ENCODE measurements around the gene DCBLD2. TPM values are rescaled to one million over a fixed set of nuclear protein-coding genes. Genes with fewer than 3 reads are reported as not detected.

Gene DCBLD2
- total RNA-seq, 2 experiments from 2014 or later: 11.9 to 12.0 TPM

DNA sequence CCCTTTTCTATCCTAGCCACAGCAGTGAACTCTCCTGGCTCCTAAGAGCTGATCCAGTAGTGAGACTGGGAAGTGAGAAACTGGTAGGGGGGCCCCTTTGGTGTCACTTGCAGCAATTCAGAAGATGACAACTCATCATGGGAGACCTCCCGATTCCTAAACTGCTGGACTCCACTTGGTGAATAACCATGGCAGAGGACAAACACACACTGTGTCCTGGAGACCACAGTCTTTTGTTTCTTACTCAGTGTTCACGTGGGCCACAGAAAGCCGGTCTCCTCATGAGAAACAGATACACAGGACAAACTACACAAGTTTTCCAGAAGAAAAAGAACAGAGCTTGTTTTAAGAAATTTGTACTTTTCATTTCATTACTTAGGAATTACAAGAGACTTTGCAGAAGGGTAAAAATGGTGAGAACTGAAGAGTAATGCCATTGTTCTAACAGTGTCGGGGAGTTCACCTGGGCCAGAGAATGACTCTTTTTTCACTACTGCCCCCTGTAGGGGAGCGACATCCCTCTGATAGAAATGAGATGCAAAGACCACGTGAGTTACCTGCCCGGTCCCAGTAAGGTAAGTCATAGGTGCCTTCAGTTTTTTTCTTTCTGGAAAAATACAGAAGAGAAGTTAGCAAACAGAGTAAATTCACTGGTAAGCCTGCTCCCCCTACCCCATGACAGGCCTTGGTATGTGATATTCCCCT, 100.3 kb downstream of the DCBLD2 start:
- intact Hi-C loops (cut with micrococcal nuclease; ENCODE audit: unreplicated experiment): no loop called here
- Histone ChIP-seq H4K20me1 (ENCODE audit: insufficient read depth, low read length) (no peaks in the 10 kb centered on the region), H3K9me2 (ENCODE audit: insufficient read depth, low read length) (no peaks in the 10 kb centered on the region), H3K9me3 (ENCODE audit: low read length) (no peaks in the 10 kb centered on the region), H3K4me3 (ENCODE audit: low read depth, low read length, poor library complexity, severe bottlenecking) (no peak overlapping the region), H3K27ac (ENCODE audit: low read depth, low read length, poor library complexity, severe bottlenecking) (no peak overlapping the region), H3K36me3 (ENCODE audit: insufficient read depth, low read length) (peaks cover 6% of the 10 kb centered on the region; the same call in 1 of the 2 replicates), H3K79me2 (ENCODE audit: insufficient read depth, low read depth, low read length) (no peaks in the 10 kb centered on the region), H2AFZ (ENCODE audit: low read length) (no peak overlapping the region), H3K4me1 (ENCODE audit: insufficient read depth, low read length, poor library complexity, severe bottlenecking) (no peaks in the 10 kb centered on the region), H3K4me2 (ENCODE audit: low read length) (no peak overlapping the region)
- DNase-seq (ENCODE audit: low spot score): no peak
- POLR2A ChIA-PET: no interaction called here
- CTCF ChIA-PET (ENCODE audit: unreplicated experiment): no interaction called here
- BruUV-seq (replicated peaks): no TSS peak
- TF ChIP-seq, protein P1, sequence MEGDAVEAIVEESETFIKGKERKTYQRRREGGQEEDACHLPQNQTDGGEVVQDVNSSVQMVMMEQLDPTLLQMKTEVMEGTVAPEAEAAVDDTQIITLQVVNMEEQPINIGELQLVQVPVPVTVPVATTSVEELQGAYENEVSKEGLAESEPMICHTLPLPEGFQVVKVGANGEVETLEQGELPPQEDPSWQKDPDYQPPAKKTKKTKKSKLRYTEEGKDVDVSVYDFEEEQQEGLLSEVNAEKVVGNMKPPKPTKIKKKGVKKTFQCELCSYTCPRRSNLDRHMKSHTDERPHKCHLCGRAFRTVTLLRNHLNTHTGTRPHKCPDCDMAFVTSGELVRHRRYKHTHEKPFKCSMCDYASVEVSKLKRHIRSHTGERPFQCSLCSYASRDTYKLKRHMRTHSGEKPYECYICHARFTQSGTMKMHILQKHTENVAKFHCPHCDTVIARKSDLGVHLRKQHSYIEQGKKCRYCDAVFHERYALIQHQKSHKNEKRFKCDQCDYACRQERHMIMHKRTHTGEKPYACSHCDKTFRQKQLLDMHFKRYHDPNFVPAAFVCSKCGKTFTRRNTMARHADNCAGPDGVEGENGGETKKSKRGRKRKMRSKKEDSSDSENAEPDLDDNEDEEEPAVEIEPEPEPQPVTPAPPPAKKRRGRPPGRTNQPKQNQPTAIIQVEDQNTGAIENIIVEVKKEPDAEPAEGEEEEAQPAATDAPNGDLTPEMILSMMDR (conservative IDR thresholded peaks at IDR 0.05; ENCODE audit: low read length): peak; percentile 39; the same call in 1 of the 2 replicates
- TF ChIP-seq EZH2phosphoT487 (IDR thresholded peaks at IDR 0.05; ENCODE audit: borderline replicate concordance, low read depth, low read length): no peak

DNA sequence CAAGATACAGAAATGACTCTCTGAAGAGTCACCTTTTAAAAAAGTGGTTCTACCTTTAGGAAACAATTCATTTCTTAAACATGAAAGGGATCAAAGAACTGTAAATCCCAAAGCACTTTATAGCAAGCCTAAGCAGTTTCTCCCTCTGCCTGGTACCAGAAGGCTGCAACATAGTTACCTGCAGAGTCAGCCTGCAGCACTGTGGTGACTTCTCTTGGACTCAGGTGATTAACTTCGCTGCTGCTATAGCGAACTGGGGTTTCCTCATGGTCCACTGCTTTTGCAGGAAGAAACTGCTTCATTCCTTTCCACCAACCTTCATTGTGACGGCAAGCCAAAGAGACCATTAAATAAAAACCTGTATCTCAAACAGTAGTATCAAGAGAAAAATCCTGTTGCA, 101.1 kb downstream of the DCBLD2 start:
- H3K79me2 ChIP-seq (ENCODE audit: insufficient read depth, low read depth, low read length): no peaks in the 10 kb centered on the region
- peaks cover under 1% of the 10 kb centered on the region; the same call in 1 of the 2 replicates for H3K36me3 ChIP-seq (ENCODE audit: insufficient read depth, low read length)
- no peak overlapping the region for H3K4me2 ChIP-seq (ENCODE audit: low read length)
- H4K20me1 ChIP-seq (ENCODE audit: insufficient read depth, low read length): no peaks in the 10 kb centered on the region
- ChIA-PET CTCF (ENCODE audit: unreplicated experiment) (no interaction called here), POLR2A (no interaction called here)
- BruUV-seq (replicated peaks): no TSS peak
- TF ChIP-seq, protein P1 (conservative IDR thresholded peaks at IDR 0.05; ENCODE audit: low read length): no peak
- TF ChIP-seq EZH2phosphoT487 (IDR thresholded peaks at IDR 0.05; ENCODE audit: borderline replicate concordance, low read depth, low read length): no peak
- no peak for DNase-seq (ENCODE audit: low spot score)
- no peak overlapping the region for H3K27ac ChIP-seq (ENCODE audit: low read depth, low read length, poor library complexity, severe bottlenecking)
- no peaks in the 10 kb centered on the region for H3K9me3 ChIP-seq (ENCODE audit: low read length)
- H3K4me1 ChIP-seq (ENCODE audit: insufficient read depth, low read length, poor library complexity, severe bottlenecking): no peaks in the 10 kb centered on the region
- H3K4me3 ChIP-seq (ENCODE audit: low read depth, low read length, poor library complexity, severe bottlenecking): no peak overlapping the region
- intact Hi-C loops (cut with micrococcal nuclease; ENCODE audit: unreplicated experiment): no loop called here
- no peaks in the 10 kb centered on the region for H3K9me2 ChIP-seq (ENCODE audit: insufficient read depth, low read length)
- H2AFZ ChIP-seq (ENCODE audit: low read length): no peak overlapping the region

DNA sequence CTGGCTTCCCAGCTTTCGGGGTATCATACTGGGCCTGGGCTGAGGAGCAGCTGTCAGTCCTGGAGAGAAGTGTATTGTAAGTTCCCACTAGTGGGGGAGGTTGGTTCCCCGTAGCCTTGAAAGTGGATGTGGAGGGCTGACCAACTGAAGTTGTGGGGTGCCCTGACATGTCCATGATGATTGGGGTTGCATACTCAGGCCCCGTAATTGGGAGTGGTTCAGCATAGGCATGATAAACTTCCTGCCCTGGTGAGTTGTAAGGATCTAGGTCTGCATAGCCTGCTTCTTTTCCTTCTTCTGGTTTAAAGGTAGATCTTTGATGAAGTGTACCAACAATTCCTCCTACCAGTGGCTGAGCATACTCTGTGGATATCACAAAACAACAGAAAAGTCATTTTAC, 102.0 kb downstream of the DCBLD2 start:
- Histone ChIP-seq H3K4me2 (ENCODE audit: low read length) (no peak overlapping the region), H3K4me1 (ENCODE audit: insufficient read depth, low read length, poor library complexity, severe bottlenecking) (no peaks in the 10 kb centered on the region), H3K4me3 (ENCODE audit: low read depth, low read length, poor library complexity, severe bottlenecking) (no peak overlapping the region), H3K9me2 (ENCODE audit: insufficient read depth, low read length) (no peaks in the 10 kb centered on the region), H3K36me3 (ENCODE audit: insufficient read depth, low read length) (no peaks in the 10 kb centered on the region; the same call in 1 of the 2 replicates), H3K79me2 (ENCODE audit: insufficient read depth, low read depth, low read length) (no peaks in the 10 kb centered on the region), H2AFZ (ENCODE audit: low read length) (no peak overlapping the region), H4K20me1 (ENCODE audit: insufficient read depth, low read length) (no peaks in the 10 kb centered on the region), H3K27ac (ENCODE audit: low read depth, low read length, poor library complexity, severe bottlenecking) (no peak overlapping the region), H3K9me3 (ENCODE audit: low read length) (no peaks in the 10 kb centered on the region)
- TF ChIP-seq EZH2phosphoT487 (IDR thresholded peaks at IDR 0.05; ENCODE audit: borderline replicate concordance, low read depth, low read length): no peak
- TF ChIP-seq, protein P1 (conservative IDR thresholded peaks at IDR 0.05; ENCODE audit: low read length): no peak
- intact Hi-C loops (cut with micrococcal nuclease; ENCODE audit: unreplicated experiment): no loop called here
- BruUV-seq (replicated peaks): no TSS peak
- ChIA-PET POLR2A (interaction anchor here (0.6 kb wide), 1 partner anchor 32 kb away, joined by 4 read pairs; no protein-coding TSS in a partner anchor), CTCF (ENCODE audit: unreplicated experiment) (no interaction called here)
- DNase-seq (ENCODE audit: low spot score): no peak

Measured in OCI-LY7 (cell line).